Endothelial cell of umbilical vein (primary cell): Measurements from ENCODE around the gene PARP3. TPM values are rescaled to one million over a fixed set of nuclear protein-coding genes. Genes with fewer than 3 reads are reported as not detected.

Experiments
- BruUV-seq: library from RNA; stranded (reverse); fragments of 400-500 nt; replicated peaks from 2 replicates; lab custom pipeline; 2021; lab: Mats Ljungman, UMichigan
- CTCF ChIA-PET: fragments of 300-600, 350-600 bp; sonication (Branson Sonifier 250); formaldehyde crosslinking; loops from one replicate; lab custom pipeline; 2021; ENCODE audit warnings: antibody characterized with exemption, inconsistent platforms; lab: Charles Lee
- POLR2A ChIA-PET: fragments of 300-600, 350-600 bp; sonication (Branson Sonifier 250); formaldehyde crosslinking; loops from one replicate; lab custom pipeline; 2021; ENCODE audit warnings: antibody characterized with exemption, inconsistent platforms; lab: Charles Lee
- DNase-seq: peaks from one replicate; pipeline ENCODE4 v3.0.0-alpha.2; 2011; ENCODE audit warnings: low read depth, low spot score
- FAIRE-seq: peaks from 2 replicates; lab custom pipeline; 2011; peaks lifted over from hg19 to GRCh38; lab: Jason Lieb, UNC
- H2AFZ ChIP-seq: 2 replicates; pipeline ENCODE4 v1.6.0; 2012; ENCODE audit warnings: low read depth, low read length, control low read depth, inconsistent platforms
- H3K27ac ChIP-seq: 2 replicates; pipeline ENCODE4 v1.5.1; 2011; ENCODE audit warnings: low read depth, mild to moderate bottlenecking, control low read depth, low read length, moderate library complexity; ENCODE audit not compliant: insufficient read depth
- H3K27me3 ChIP-seq, 2 experiments: 2 replicates each; pipeline versions ENCODE4 v1.6.0 to v1.6.1; 2011; ENCODE audit warnings: low read length in 2 of 2, mixed read lengths in 1 of 2; ENCODE audit not compliant: control insufficient read depth in 2 of 2, insufficient read depth in 2 of 2
- H3K36me3 ChIP-seq, 2 experiments: 2 replicates in 1 of 2; 3 replicates in 1 of 2; pipeline ENCODE4 v1.5.1; 2011; ENCODE audit warnings: low read length in 2 of 2, mild to moderate bottlenecking in 1 of 2, moderate library complexity in 1 of 2; ENCODE audit not compliant: control insufficient read depth in 2 of 2, insufficient read depth in 2 of 2; ENCODE audit errors: extremely low read depth in 1 of 2
- H3K4me1 ChIP-seq: 3 replicates; pipeline ENCODE4 v1.5.1; 2011; ENCODE audit warnings: mild to moderate bottlenecking, low read length; ENCODE audit not compliant: control insufficient read depth, insufficient read depth; ENCODE audit errors: extremely low read depth
- H3K4me2 ChIP-seq: 2 replicates; pipeline ENCODE4 v1.6.1; 2011; ENCODE audit warnings: low read length, control low read depth, mixed read lengths; ENCODE audit not compliant: insufficient read depth
- H3K4me3 ChIP-seq, 3 experiments: fragments of 200-600 bp in 1 of 3; sonication (generic), shearing (Covaris generic) in 1 of 3; replicated peaks in 1 of 3; 2 replicates each; pipeline ENCODE4 v1.5.1; 2011 to 2016; ENCODE audit warnings: control low read depth in 3 of 3, low read length in 3 of 3, mild to moderate bottlenecking in 2 of 3, inconsistent platforms in 1 of 3, low read depth in 1 of 3, moderate library complexity in 1 of 3; ENCODE audit not compliant: insufficient read depth in 1 of 3
- H3K79me2 ChIP-seq: 2 replicates; pipeline ENCODE4 v1.6.0; 2012; ENCODE audit warnings: low read length, inconsistent platforms; ENCODE audit not compliant: control insufficient read depth, insufficient read depth
- H3K9ac ChIP-seq: replicated peaks from 2 replicates; pipeline ENCODE3; 2011; ENCODE audit warnings: low read length, control low read depth; ENCODE audit not compliant: insufficient read depth; ENCODE audit errors: extremely low read depth
- H3K9me1 ChIP-seq: replicated peaks from 3 replicates; pipeline ENCODE4 v1.6.0; 2011; ENCODE audit warnings: mild to moderate bottlenecking, low read length; ENCODE audit not compliant: control insufficient read depth, insufficient read depth; ENCODE audit errors: extremely low read depth
- H3K9me3 ChIP-seq: replicated peaks from 2 replicates; pipeline ENCODE4 v1.5.1; 2012; ENCODE audit warnings: low read length, inconsistent platforms; ENCODE audit not compliant: control insufficient read depth, insufficient read depth
- H4K20me1 ChIP-seq: replicated peaks from 2 replicates; pipeline ENCODE3; 2011; ENCODE audit warnings: mild to moderate bottlenecking, low read length; ENCODE audit not compliant: control insufficient read depth, insufficient read depth; ENCODE audit errors: extremely low read depth
- EZH2 ChIP-seq: IDR thresholded peaks from 2 replicates; pipeline ENCODE4 v1.6.1; 2012; ENCODE audit warnings: borderline replicate concordance, low read depth, mild to moderate bottlenecking, moderate library complexity, low read length, inconsistent platforms; ENCODE audit not compliant: severe bottlenecking
- FOS ChIP-seq: IDR thresholded peaks from 2 replicates; pipeline ENCODE4 v1.6.1; 2011; ENCODE audit warnings: mild to moderate bottlenecking, low read length, moderate library complexity, borderline replicate concordance; ENCODE audit not compliant: insufficient read depth
- GATA2 ChIP-seq: IDR thresholded peaks from 2 replicates; pipeline ENCODE4 v1.7.0; 2011; ENCODE audit warnings: low read depth, mild to moderate bottlenecking, moderate library complexity, mixed read lengths, low read length; ENCODE audit not compliant: insufficient read length, insufficient read depth
- MYC ChIP-seq: IDR thresholded peaks from one replicate; pipeline ENCODE4 v1.6.1; 2011; ENCODE audit warnings: mild to moderate bottlenecking, low read depth, low read length
- POLR2A ChIP-seq: IDR thresholded peaks from 2 replicates; pipeline ENCODE4 v1.6.1; 2012; ENCODE audit warnings: low read depth, mild to moderate bottlenecking, control low read depth, low read length
- POLR2AphosphoS5 ChIP-seq: IDR thresholded peaks from 2 replicates; pipeline ENCODE4 v1.6.1; 2012; ENCODE audit warnings: low read depth, mild to moderate bottlenecking, control low read depth, low read length, moderate library complexity; ENCODE audit not compliant: insufficient read depth
- dilution Hi-C: fragments of 300-500 bp; cut with MboI; formaldehyde crosslinking; loops from one replicate; pipeline ENCODE4 v1.15.0; 2019; ENCODE audit warnings: low sequenced_read_pairs; ENCODE audit not compliant: extremely low pct_ligation_motif_present
- intact Hi-C: fragments of 100-400 bp; cut with micrococcal nuclease; formaldehyde crosslinking; loops from one replicate; pipeline ENCODE4 v1.10.0; 2022
- polyA plus RNA-seq, 4 experiments: library from polyadenylated mRNA; depleted of rRNA in 3 of 4; stranded (reverse) in 3 of 4; unstranded in 1 of 4; fragments of >200 nt; gene quantifications; 2 replicates each; pipeline versions ENCODE4 v1.2.1 to v1.2.3, GENCODE V29; 2011 to 2012; ENCODE audit warnings: missing spikeins in 1 of 4
- total RNA-seq: library from RNA; stranded (reverse); gene quantifications from 2 replicates; pipeline ENCODE4 v1.2.3, GENCODE V29; 2021
- TF ChIP-seq, protein P1 (sequence below): IDR thresholded peaks from 2 replicates; pipeline ENCODE4 v1.6.1; 2011; ENCODE audit not compliant: insufficient read depth, insufficient read length
- TF ChIP-seq, protein P2 (sequence below), 2 donors: IDR thresholded peaks; 1 replicate in 1 of 2; 2 replicates in 1 of 2; pipeline ENCODE4 v1.5.1; 2011; ENCODE audit warnings: low read length in 2 of 2, mild to moderate bottlenecking in 2 of 2, moderate library complexity in 2 of 2, control low read depth in 1 of 2, inconsistent platforms in 1 of 2, low read depth in 1 of 2; ENCODE audit not compliant: insufficient read depth in 1 of 2; ENCODE audit errors: extremely low read depth in 1 of 2

PARP3 gene
- total and polyA plus RNA-seq, 2 donors (not counting 3 experiments of a cell fraction or from before 2014, with no cell fraction given), result 10.0 to 13.8 TPM

GRCh38 chr3:51916418-51916817 is 25.7 kb upstream of the PARP3 start:
- Histone ChIP-seq H3K36me3 (no peaks in the 10 kb centered on the region), H3K9me3 (no peaks in the 10 kb centered on the region), H3K27me3 (peaks cover 0 to 5% of the 10 kb centered on the region in 2 experiments), H3K79me2 (no peaks in the 10 kb centered on the region), H3K9me1 (no peaks in the 10 kb centered on the region), H3K4me3 (no peak overlapping the region), H2AFZ (no peak overlapping the region), H4K20me1 (no peaks in the 10 kb centered on the region), H3K4me2 (no peak overlapping the region), H3K4me1 (no peaks in the 10 kb centered on the region), H3K27ac (no peak overlapping the region), H3K9ac (no peak overlapping the region)
- ChIA-PET CTCF (no interaction called here), POLR2A (no interaction called here)
- DNase-seq, result no peak
- BruUV-seq, result no TSS peak
- no peak for FAIRE-seq
- TF ChIP-seq FOS (no peak), POLR2AphosphoS5 (no peak), MYC (no peak), POLR2A (no peak), GATA2 (no peak), EZH2 (no peak)
- TF ChIP-seq, protein P1, sequence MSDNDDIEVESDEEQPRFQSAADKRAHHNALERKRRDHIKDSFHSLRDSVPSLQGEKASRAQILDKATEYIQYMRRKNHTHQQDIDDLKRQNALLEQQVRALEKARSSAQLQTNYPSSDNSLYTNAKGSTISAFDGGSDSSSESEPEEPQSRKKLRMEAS, result no peak
- TF ChIP-seq, protein P2, sequence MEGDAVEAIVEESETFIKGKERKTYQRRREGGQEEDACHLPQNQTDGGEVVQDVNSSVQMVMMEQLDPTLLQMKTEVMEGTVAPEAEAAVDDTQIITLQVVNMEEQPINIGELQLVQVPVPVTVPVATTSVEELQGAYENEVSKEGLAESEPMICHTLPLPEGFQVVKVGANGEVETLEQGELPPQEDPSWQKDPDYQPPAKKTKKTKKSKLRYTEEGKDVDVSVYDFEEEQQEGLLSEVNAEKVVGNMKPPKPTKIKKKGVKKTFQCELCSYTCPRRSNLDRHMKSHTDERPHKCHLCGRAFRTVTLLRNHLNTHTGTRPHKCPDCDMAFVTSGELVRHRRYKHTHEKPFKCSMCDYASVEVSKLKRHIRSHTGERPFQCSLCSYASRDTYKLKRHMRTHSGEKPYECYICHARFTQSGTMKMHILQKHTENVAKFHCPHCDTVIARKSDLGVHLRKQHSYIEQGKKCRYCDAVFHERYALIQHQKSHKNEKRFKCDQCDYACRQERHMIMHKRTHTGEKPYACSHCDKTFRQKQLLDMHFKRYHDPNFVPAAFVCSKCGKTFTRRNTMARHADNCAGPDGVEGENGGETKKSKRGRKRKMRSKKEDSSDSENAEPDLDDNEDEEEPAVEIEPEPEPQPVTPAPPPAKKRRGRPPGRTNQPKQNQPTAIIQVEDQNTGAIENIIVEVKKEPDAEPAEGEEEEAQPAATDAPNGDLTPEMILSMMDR (IDR thresholded peaks at IDR 0.05; ENCODE audit: extremely low read depth in 1 of 2, insufficient read depth in 1 of 2, low read depth in 1 of 2, low read length in 2 of 2), result no peak
- dilution Hi-C loops, result no loop called here
- intact Hi-C loops, result no loop called here
